Measurements from ENCODE around the gene PCYT1A. TPM values are rescaled to one million over a fixed set of nuclear protein-coding genes. Genes with fewer than 3 reads are reported as not detected.
A peak's percentile ranks its signal among the peaks of the same experiment; 100 is the strongest.

The PCYT1A gene
- total RNA-seq, 1 experiment from 2014 or later = 28.5 TPM

DNA sequence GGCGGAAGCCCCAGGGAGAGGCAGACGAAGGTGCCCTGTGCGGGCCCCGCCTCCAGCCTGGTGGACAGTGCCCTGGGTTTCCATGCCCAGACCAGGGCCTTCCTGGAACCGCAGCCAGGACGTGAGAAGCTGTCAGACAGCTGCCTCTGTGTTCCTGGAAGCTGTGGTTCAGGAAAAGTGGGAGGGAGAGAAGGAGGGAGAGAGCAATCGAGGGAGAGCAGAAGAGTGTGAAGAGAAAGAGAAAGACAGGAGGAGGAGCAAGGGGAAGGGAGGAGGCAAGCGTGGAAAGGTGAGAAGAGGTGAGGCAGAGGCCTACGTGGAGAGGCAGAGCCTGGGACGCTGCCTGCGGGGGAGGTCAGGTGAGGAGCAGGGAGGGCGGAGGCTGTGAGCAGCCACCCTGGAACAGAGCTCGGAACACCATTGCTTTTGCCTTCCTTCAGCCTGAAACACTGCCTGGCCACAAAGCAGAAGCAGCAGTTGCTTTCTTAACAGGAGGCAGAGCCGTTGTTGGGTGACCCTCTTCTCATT is 94.9 kb downstream of the PCYT1A start:
- Mint-ChIP-seq H3K27ac (0 out of 2 replicates have a peak overlapping the region, but pooled peaks have one; percentile 60), H3K4me3 (no peak overlapping the region), H3K9me3 (no peaks in the 10 kb centered on the region), H3K36me3 (no peaks in the 10 kb centered on the region), H3K27me3 (ENCODE audit: low read depth) (no peaks in the 10 kb centered on the region), H3K4me1 (peaks cover 7% of the 10 kb centered on the region)
- TF ChIP-seq, protein P1, sequence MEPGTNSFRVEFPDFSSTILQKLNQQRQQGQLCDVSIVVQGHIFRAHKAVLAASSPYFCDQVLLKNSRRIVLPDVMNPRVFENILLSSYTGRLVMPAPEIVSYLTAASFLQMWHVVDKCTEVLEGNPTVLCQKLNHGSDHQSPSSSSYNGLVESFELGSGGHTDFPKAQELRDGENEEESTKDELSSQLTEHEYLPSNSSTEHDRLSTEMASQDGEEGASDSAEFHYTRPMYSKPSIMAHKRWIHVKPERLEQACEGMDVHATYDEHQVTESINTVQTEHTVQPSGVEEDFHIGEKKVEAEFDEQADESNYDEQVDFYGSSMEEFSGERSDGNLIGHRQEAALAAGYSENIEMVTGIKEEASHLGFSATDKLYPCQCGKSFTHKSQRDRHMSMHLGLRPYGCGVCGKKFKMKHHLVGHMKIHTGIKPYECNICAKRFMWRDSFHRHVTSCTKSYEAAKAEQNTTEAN (CRISPR knock-in tag; IDR thresholded peaks at IDR 0.05) = no peak
- TF ChIP-seq, protein P2, sequence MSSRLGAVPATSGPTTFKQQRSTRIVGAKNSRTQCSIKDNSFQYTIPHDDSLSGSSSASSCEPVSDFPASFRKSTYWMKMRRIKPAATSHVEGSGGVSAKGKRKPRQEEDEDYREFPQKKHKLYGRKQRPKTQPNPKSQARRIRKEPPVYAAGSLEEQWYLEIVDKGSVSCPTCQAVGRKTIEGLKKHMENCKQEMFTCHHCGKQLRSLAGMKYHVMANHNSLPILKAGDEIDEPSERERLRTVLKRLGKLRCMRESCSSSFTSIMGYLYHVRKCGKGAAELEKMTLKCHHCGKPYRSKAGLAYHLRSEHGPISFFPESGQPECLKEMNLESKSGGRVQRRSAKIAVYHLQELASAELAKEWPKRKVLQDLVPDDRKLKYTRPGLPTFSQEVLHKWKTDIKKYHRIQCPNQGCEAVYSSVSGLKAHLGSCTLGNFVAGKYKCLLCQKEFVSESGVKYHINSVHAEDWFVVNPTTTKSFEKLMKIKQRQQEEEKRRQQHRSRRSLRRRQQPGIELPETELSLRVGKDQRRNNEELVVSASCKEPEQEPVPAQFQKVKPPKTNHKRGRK (CRISPR knock-in tag; IDR thresholded peaks at IDR 0.05; ENCODE audit: borderline replicate concordance) = no peak
- no peak for TF ChIP-seq CREB1 (CRISPR knock-in tag; IDR thresholded peaks at IDR 0.05)
- DNase-seq (ENCODE audit: low spot score) = no peak
- ATAC-seq = no peak; the same call in 1 of the 2 replicates
- CTCF ChIA-PET = interaction anchor here (0.6 to 4.2 kb wide), 4 partner anchors 13 to 171 kb away, joined by 3 to 50 read pairs (median 3); no protein-coding TSS in a partner anchor
- POLR2A ChIA-PET = no interaction called here

DNA sequence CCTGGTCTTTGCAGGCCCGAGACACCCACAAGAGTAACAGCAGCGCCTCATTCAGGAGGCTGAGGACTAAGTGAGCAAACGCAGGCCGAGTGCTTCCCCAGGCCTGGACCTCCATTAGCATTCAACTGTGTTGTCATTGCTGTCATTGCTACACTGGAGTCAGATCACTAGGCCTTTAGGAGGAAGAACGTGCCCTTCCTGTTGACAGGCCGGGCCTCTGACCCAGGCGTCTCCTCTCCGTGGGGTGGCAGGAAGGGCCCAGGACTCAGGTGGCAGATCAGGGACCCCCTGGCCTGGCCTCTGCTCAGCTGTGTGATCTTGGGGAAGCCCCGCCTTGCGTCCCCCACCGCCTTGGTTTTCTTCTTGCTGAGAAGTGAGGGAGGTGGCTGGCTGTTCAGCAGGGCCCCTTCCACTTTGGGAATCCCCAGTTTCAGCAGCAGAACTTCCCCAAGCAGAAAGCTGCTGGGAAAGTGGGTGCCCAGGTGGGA is 95.4 kb downstream of the PCYT1A start:
- H3K4me1 Mint-ChIP-seq = peaks cover 9% of the 10 kb centered on the region
- no peaks in the 10 kb centered on the region for H3K9me3 Mint-ChIP-seq
- ATAC-seq = peak; percentile 51
- ChIA-PET CTCF (interaction anchor here (0.6 to 4.2 kb wide), 5 partner anchors 13 to 170 kb away, joined by 3 to 50 read pairs (median 3); no protein-coding TSS in a partner anchor), POLR2A (no interaction called here)
- peak; percentile 72 for DNase-seq (ENCODE audit: low spot score)
- TF ChIP-seq NFYB (CRISPR knock-in tag; conservative IDR thresholded peaks at IDR 0.05; ENCODE audit: low read depth) (no peak), ZNF671 (CRISPR knock-in tag; IDR thresholded peaks at IDR 0.05) (no peak), CREM (CRISPR knock-in tag; IDR thresholded peaks at IDR 0.05) (no peak), ZNF423 (CRISPR knock-in tag; IDR thresholded peaks at IDR 0.05) (no peak), NFE2L1 (CRISPR knock-in tag; IDR thresholded peaks at IDR 0.05) (no peak), RELA (CRISPR knock-in tag; IDR thresholded peaks at IDR 0.05; ENCODE audit: borderline replicate concordance) (no peak), TP53 (CRISPR knock-in tag; IDR thresholded peaks at IDR 0.05) (no peak), ZNF138 (CRISPR knock-in tag; conservative IDR thresholded peaks at IDR 0.05) (no peak), FOXK1 (CRISPR knock-in tag; IDR thresholded peaks at IDR 0.05) (no peak), NR2C2 (CRISPR knock-in tag; IDR thresholded peaks at IDR 0.05) (no peak), GTF2I (CRISPR knock-in tag; conservative IDR thresholded peaks at IDR 0.05) (no peak)
- TF ChIP-seq, protein P3, sequence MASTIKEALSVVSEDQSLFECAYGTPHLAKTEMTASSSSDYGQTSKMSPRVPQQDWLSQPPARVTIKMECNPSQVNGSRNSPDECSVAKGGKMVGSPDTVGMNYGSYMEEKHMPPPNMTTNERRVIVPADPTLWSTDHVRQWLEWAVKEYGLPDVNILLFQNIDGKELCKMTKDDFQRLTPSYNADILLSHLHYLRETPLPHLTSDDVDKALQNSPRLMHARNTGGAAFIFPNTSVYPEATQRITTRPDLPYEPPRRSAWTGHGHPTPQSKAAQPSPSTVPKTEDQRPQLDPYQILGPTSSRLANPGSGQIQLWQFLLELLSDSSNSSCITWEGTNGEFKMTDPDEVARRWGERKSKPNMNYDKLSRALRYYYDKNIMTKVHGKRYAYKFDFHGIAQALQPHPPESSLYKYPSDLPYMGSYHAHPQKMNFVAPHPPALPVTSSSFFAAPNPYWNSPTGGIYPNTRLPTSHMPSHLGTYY (CRISPR knock-in tag; IDR thresholded peaks at IDR 0.05) = no peak
- TF ChIP-seq, protein P4, sequence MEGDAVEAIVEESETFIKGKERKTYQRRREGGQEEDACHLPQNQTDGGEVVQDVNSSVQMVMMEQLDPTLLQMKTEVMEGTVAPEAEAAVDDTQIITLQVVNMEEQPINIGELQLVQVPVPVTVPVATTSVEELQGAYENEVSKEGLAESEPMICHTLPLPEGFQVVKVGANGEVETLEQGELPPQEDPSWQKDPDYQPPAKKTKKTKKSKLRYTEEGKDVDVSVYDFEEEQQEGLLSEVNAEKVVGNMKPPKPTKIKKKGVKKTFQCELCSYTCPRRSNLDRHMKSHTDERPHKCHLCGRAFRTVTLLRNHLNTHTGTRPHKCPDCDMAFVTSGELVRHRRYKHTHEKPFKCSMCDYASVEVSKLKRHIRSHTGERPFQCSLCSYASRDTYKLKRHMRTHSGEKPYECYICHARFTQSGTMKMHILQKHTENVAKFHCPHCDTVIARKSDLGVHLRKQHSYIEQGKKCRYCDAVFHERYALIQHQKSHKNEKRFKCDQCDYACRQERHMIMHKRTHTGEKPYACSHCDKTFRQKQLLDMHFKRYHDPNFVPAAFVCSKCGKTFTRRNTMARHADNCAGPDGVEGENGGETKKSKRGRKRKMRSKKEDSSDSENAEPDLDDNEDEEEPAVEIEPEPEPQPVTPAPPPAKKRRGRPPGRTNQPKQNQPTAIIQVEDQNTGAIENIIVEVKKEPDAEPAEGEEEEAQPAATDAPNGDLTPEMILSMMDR (IDR thresholded peaks at IDR 0.05) = no peak
- TF ChIP-seq, protein P5, sequence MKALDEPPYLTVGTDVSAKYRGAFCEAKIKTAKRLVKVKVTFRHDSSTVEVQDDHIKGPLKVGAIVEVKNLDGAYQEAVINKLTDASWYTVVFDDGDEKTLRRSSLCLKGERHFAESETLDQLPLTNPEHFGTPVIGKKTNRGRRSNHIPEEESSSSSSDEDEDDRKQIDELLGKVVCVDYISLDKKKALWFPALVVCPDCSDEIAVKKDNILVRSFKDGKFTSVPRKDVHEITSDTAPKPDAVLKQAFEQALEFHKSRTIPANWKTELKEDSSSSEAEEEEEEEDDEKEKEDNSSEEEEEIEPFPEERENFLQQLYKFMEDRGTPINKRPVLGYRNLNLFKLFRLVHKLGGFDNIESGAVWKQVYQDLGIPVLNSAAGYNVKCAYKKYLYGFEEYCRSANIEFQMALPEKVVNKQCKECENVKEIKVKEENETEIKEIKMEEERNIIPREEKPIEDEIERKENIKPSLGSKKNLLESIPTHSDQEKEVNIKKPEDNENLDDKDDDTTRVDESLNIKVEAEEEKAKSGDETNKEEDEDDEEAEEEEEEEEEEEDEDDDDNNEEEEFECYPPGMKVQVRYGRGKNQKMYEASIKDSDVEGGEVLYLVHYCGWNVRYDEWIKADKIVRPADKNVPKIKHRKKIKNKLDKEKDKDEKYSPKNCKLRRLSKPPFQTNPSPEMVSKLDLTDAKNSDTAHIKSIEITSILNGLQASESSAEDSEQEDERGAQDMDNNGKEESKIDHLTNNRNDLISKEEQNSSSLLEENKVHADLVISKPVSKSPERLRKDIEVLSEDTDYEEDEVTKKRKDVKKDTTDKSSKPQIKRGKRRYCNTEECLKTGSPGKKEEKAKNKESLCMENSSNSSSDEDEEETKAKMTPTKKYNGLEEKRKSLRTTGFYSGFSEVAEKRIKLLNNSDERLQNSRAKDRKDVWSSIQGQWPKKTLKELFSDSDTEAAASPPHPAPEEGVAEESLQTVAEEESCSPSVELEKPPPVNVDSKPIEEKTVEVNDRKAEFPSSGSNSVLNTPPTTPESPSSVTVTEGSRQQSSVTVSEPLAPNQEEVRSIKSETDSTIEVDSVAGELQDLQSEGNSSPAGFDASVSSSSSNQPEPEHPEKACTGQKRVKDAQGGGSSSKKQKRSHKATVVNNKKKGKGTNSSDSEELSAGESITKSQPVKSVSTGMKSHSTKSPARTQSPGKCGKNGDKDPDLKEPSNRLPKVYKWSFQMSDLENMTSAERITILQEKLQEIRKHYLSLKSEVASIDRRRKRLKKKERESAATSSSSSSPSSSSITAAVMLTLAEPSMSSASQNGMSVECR (CRISPR knock-in tag; IDR thresholded peaks at IDR 0.05; ENCODE audit: borderline replicate concordance) = no peak
- TF ChIP-seq, protein P6, sequence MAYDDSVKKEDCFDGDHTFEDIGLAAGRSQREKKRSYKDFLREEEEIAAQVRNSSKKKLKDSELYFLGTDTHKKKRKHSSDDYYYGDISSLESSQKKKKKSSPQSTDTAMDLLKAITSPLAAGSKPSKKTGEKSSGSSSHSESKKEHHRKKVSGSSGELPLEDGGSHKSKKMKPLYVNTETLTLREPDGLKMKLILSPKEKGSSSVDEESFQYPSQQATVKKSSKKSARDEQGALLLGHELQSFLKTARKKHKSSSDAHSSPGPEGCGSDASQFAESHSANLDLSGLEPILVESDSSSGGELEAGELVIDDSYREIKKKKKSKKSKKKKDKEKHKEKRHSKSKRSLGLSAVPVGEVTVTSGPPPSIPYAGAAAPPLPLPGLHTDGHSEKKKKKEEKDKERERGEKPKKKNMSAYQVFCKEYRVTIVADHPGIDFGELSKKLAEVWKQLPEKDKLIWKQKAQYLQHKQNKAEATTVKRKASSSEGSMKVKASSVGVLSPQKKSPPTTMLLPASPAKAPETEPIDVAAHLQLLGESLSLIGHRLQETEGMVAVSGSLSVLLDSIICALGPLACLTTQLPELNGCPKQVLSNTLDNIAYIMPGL (CRISPR knock-in tag; IDR thresholded peaks at IDR 0.05) = no peak
- no peaks in the 10 kb centered on the region for H3K27me3 Mint-ChIP-seq (ENCODE audit: low read depth)
- H3K27ac Mint-ChIP-seq = no peak overlapping the region
- H3K36me3 Mint-ChIP-seq = no peaks in the 10 kb centered on the region
- no peak overlapping the region for H3K4me3 Mint-ChIP-seq
